ENCODE results near the gene ZNF764.

The ZNF764 gene

GRCh38 chr16:30519120-30520049 is 38.8 kb downstream of the ZNF764 start:
- Histone ChIP-seq H3K36me3 (ENCODE audit: insufficient read depth, low read length) (no peaks in the 10 kb centered on the region), H3K4me1 (ENCODE audit: control insufficient read depth, insufficient read depth, low read length, unreplicated experiment) (no peaks in the 10 kb centered on the region), H2AFZ (ENCODE audit: low read length, unreplicated experiment) (no peak overlapping the region), H3K4me3 (ENCODE audit: low read depth, low read length) (no peak overlapping the region), H3K27ac (ENCODE audit: low read depth, low read length) (no peak overlapping the region), H3K79me2 (ENCODE audit: control insufficient read depth, insufficient read depth, low read length, unreplicated experiment) (no peaks in the 10 kb centered on the region), H3K27me3 (ENCODE audit: insufficient read depth, low read length) (no peaks in the 10 kb centered on the region)

DNA sequence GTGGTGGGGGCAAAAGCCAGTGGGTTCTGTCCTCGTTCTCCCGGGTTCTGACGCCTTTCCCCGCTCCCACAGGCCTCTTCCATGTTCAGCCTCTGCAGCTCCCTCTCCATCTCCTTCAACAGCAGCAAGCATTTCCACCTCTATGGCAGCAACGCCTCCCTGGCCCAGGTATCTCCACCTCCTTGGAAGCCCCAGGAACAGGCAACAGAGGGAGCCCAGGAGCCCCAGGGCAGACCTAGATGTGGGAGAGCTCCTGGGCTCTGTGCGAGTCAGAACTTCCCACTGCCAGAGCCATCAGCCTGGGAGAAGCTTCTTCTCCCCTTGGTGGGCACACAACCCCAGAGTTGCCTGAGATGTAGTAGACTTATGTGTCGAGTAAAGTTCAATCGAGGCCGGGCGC is 39.6 kb downstream of the ZNF764 start:
- H3K79me2 ChIP-seq (ENCODE audit: control insufficient read depth, insufficient read depth, low read length, unreplicated experiment): no peaks in the 10 kb centered on the region
- no peak overlapping the region for H2AFZ ChIP-seq (ENCODE audit: low read length, unreplicated experiment)
- H3K4me3 ChIP-seq (ENCODE audit: low read depth, low read length): no peak overlapping the region
- H3K27ac ChIP-seq (ENCODE audit: low read depth, low read length): no peak overlapping the region
- H3K36me3 ChIP-seq (ENCODE audit: insufficient read depth, low read length): no peaks in the 10 kb centered on the region
- no peaks in the 10 kb centered on the region for H3K4me1 ChIP-seq (ENCODE audit: control insufficient read depth, insufficient read depth, low read length, unreplicated experiment)
- no peaks in the 10 kb centered on the region for H3K27me3 ChIP-seq (ENCODE audit: insufficient read depth, low read length)

DNA sequence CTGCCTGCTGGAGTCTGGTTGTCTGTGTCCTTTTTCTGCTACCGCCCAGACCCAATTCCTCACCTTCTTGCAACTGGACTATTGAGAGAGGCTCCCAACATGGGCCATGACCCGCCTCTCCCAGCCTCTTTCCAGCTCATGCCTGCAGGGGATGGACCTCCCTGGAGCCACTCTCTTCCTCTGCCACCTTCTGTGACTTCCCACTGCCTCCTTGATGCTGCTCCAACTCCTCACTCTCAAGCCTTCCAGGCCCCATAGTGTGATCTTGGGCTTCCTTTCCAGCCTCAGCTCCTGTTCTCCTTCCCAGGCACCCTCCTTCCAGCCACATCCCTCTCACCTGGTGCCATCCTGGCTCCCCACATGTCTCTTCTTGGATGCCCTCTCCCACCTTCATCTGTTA is 42.9 kb downstream of the ZNF764 start:
- Histone ChIP-seq H2AFZ (ENCODE audit: low read length, unreplicated experiment) (no peak overlapping the region), H3K79me2 (ENCODE audit: control insufficient read depth, insufficient read depth, low read length, unreplicated experiment) (no peaks in the 10 kb centered on the region), H3K27me3 (ENCODE audit: insufficient read depth, low read length) (no peaks in the 10 kb centered on the region; the same call in 1 of the 2 replicates), H3K36me3 (ENCODE audit: insufficient read depth, low read length) (no peaks in the 10 kb centered on the region), H3K4me1 (ENCODE audit: control insufficient read depth, insufficient read depth, low read length, unreplicated experiment) (no peaks in the 10 kb centered on the region), H3K27ac (ENCODE audit: low read depth, low read length) (no peak overlapping the region), H3K4me3 (ENCODE audit: low read depth, low read length) (no peak overlapping the region)

GRCh38 chr16:30511509-30511908 is 46.7 kb downstream of the ZNF764 start:
- no peaks in the 10 kb centered on the region for H3K36me3 ChIP-seq (ENCODE audit: insufficient read depth, low read length)
- no peak overlapping the region for H3K4me3 ChIP-seq (ENCODE audit: low read depth, low read length)
- no peaks in the 10 kb centered on the region for H3K79me2 ChIP-seq (ENCODE audit: control insufficient read depth, insufficient read depth, low read length, unreplicated experiment)
- no peak overlapping the region for H2AFZ ChIP-seq (ENCODE audit: low read length, unreplicated experiment)
- H3K27ac ChIP-seq (ENCODE audit: low read depth, low read length): no peak overlapping the region
- H3K4me1 ChIP-seq (ENCODE audit: control insufficient read depth, insufficient read depth, low read length, unreplicated experiment): no peaks in the 10 kb centered on the region
- H3K27me3 ChIP-seq (ENCODE audit: insufficient read depth, low read length): no peaks in the 10 kb centered on the region; the same call in 1 of the 2 replicates

DNA sequence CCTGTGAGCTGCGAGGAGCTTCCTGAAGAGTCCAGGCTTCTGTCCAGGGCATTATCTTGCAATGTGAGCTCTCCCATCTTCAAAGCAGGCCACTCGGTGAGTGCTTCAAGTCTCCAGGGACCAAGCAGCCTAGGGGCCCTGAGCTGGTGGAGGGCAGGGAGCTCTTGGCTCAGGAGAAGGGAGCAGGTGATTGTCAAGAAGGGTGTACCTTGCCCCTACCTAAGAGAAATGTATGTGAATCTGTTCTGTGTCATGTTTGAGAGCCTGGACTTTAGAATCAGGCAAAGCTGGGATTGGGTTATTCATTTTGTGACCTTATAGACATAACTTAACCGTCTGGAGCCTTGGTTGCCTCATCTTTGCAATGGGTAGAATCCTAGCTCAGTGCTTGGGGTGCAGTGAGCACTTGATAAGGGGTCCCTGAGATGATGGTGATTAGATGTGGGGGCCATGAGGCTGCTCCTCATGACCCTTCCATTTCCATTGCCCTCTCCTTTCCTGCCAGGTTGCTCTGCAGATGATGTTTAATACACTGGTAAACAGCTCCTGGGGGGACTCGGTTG is 47.7 kb downstream of the ZNF764 start:
- Histone ChIP-seq H2AFZ (ENCODE audit: low read length, unreplicated experiment) (no peak overlapping the region), H3K79me2 (ENCODE audit: control insufficient read depth, insufficient read depth, low read length, unreplicated experiment) (no peaks in the 10 kb centered on the region), H3K27ac (ENCODE audit: low read depth, low read length) (no peak overlapping the region), H3K4me3 (ENCODE audit: low read depth, low read length) (no peak overlapping the region), H3K27me3 (ENCODE audit: insufficient read depth, low read length) (no peaks in the 10 kb centered on the region; the same call in 1 of the 2 replicates), H3K4me1 (ENCODE audit: control insufficient read depth, insufficient read depth, low read length, unreplicated experiment) (no peaks in the 10 kb centered on the region), H3K36me3 (ENCODE audit: insufficient read depth, low read length) (no peaks in the 10 kb centered on the region)

DNA sequence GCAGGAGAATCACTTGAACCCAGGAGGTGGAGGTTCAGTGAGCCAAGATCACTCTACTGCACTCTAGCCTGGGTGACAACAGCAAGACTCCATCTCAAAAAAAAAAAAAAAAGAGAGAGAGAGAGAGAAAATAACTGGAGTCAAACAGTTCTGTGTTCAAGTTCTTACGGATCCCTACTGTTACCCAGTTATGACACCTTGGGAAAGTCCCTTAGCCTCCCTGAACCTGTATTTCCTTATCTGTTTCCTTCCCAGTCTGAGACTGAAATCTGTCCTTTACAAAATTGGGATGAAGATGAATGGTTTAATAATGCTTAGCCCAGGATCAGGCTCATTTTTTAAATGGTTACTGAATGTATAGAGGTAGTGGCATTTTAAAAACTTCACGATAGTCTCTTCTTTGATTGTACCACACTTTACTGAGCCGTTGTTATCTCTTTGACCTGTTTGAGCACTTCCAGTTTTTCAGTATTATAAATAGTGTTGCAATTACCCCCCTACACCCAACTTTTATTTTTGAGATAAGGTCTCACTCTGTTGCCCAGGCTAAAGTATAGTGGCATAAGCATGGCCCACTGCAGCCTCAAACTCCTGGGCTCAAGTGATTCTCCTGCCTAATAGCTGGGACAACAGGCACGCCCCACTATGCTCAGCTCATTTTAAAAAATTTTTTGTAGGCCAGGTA is 49.0 kb downstream of the ZNF764 start:
- Histone ChIP-seq H3K27me3 (ENCODE audit: insufficient read depth, low read length) (no peaks in the 10 kb centered on the region; the same call in 1 of the 2 replicates), H3K79me2 (ENCODE audit: control insufficient read depth, insufficient read depth, low read length, unreplicated experiment) (no peaks in the 10 kb centered on the region), H3K4me3 (ENCODE audit: low read depth, low read length) (no peak overlapping the region), H3K27ac (ENCODE audit: low read depth, low read length) (no peak overlapping the region), H2AFZ (ENCODE audit: low read length, unreplicated experiment) (no peak overlapping the region), H3K4me1 (ENCODE audit: control insufficient read depth, insufficient read depth, low read length, unreplicated experiment) (no peaks in the 10 kb centered on the region), H3K36me3 (ENCODE audit: insufficient read depth, low read length) (no peaks in the 10 kb centered on the region)

All from ACC112 (cell line).